ENCODE data around the gene C6orf89.

Gene C6orf89

GRCh38 chr6:36893976-36894932 is 8.5 kb downstream of the C6orf89 start:
- CTCF ChIA-PET = interaction anchor here (1.0 to 1.5 kb wide), 3 partner anchors 8 to 13 kb away, joined by 3 to 4 read pairs (median 3); partner anchors contain the start of gene C6orf89
- no peak for DNase-seq (ENCODE audit: extremely low spot score)
- POLR2A ChIA-PET = interaction anchor here (0.6 kb wide), 1 partner anchor 364 kb away, joined by 4 read pairs; no protein-coding TSS in a partner anchor
- TF ChIP-seq CTCF (IDR thresholded peaks at IDR 0.05; ENCODE audit: control extremely low read depth, extremely low read depth, low read depth, missing control alignments) = no peak

- no peak for TF ChIP-seq CTCF (IDR thresholded peaks at IDR 0.05; ENCODE audit: control extremely low read depth, extremely low read depth, low read depth, missing control alignments)
- DNase-seq (ENCODE audit: extremely low spot score) = no peak
- ChIA-PET CTCF (no interaction called here), POLR2A (no interaction called here)
Observed at GRCh38 chr6:36897609-36898008, 11.9 kb downstream of the C6orf89 start.

DNA sequence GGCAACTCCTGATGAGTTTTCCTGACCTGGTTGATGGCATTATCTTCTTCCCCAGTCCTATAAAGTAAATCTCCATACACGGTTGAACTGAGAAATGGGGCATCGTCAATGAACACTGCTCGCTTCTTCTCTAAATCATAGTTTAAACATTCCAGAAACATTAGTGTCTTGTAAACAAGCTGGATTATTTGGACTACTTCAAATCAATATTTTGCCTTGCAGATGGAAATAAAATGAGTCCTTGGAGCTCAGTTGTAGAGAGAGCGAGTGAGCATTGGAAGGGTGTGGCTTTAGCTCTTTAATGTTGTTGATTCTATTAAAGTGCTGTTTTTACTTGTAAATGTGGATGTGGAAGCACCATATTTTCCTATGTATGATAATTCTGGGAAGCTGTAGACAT is 18.4 kb downstream of the C6orf89 start:
- ChIA-PET CTCF (interaction anchor here (0.9 to 2.0 kb wide), 5 partner anchors 9 to 289 kb away, joined by 4 to 5 read pairs (median 4); partner anchors contain the start of gene C6orf89), POLR2A (no interaction called here)
- DNase-seq (ENCODE audit: extremely low spot score) = no peak
- TF ChIP-seq CTCF (IDR thresholded peaks at IDR 0.05; ENCODE audit: control extremely low read depth, extremely low read depth, low read depth, missing control alignments) = no peak

DNA sequence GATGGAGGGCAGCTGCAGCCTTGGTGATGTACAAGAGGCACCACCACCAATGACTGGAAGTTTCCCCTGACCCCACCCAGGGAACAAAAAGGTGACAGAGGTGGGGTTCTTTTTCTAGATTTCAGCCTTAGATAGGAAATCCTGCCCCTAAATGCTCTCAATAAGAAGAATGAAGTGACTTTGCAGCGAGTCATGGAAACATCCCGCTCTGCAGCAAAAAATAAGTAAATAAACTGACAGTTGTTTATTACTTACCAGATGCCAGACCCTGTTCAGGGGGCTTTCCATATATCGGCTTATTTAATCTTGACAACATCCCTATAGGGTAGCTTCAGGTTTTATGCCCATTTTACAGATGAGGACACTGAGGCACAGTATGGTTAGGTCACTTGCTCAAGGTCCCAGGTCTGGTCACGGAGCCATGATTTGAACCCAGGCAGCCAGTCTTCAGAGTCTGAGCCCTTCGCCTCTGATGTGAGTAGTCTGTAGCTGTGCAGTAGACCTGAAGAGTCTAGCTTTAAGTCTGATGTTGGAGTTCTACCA is 19.2 kb downstream of the C6orf89 start:
- TF ChIP-seq CTCF (IDR thresholded peaks at IDR 0.05; ENCODE audit: control extremely low read depth, extremely low read depth, low read depth, missing control alignments) = no peak
- DNase-seq (ENCODE audit: extremely low spot score) = no peak
- POLR2A ChIA-PET = no interaction called here
- CTCF ChIA-PET = interaction anchor here (1.1 to 2.0 kb wide), 4 partner anchors 9 to 421 kb away, joined by 3 to 5 read pairs (median 4); partner anchors contain the start of gene C6orf89

DNA sequence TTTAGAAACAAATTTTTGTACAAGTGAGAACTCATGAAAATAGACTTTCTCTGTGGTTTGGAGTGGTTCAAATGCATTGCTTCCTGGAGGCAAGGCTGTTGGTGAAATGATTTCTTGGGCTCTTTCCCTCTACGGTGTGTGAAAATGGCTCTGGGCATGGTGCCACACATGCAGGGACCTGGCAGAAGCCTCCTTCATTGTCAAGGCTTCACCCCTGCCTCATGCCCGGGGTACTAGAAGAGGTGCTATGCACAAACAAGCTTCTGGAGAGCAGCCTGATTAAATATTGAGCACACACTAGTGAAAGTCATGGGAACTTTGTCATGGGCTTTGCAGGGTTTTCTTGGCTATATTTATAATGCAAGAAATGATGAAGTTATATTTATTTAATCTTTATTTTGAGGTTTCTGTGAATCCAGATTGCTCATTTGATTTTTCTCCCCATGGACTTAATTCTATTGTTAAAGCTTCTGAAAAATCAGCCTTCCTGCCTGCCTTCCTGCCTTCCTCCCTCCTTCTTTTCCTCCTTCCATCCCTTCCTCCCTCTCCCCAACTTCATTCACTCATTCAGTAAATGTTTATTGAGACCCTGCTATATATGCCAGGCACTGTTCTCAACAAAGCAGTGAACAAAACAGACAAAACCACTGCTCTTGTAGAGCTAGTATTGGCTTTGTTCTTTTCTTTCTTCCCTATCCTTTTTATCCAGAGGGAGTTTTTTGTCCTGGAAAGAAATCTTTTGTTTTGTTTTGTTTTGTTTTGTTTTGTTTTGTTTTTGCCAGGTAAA is 21.0 kb downstream of the C6orf89 start:
- no peak for DNase-seq (ENCODE audit: extremely low spot score)
- POLR2A ChIA-PET = no interaction called here
- CTCF ChIA-PET = interaction anchor here (1.3 to 1.5 kb wide), 2 partner anchors 12 to 22 kb away, joined by 3 read pairs; no protein-coding TSS in a partner anchor
- TF ChIP-seq CTCF (IDR thresholded peaks at IDR 0.05; ENCODE audit: control extremely low read depth, extremely low read depth, low read depth, missing control alignments) = no peak

- CTCF ChIA-PET = interaction anchor here (1.3 to 1.5 kb wide), 2 partner anchors 14 to 23 kb away, joined by 3 read pairs; no protein-coding TSS in a partner anchor
- POLR2A ChIA-PET = no interaction called here
- TF ChIP-seq CTCF (IDR thresholded peaks at IDR 0.05; ENCODE audit: control extremely low read depth, extremely low read depth, low read depth, missing control alignments) = no peak
- no peak for DNase-seq (ENCODE audit: extremely low spot score)
Observed at GRCh38 chr6:36907781-36908180, 22.0 kb downstream of the C6orf89 start.
